ENCODE measurements around the gene GATA5.

Gene GATA5

GRCh38 chr20:62470459-62470858 lies 5.3 kb downstream of the GATA5 start:
- no peak for DNase-seq

GRCh38 chr20:62470001-62470400 lies 5.8 kb downstream of the GATA5 start:
- no peak for DNase-seq

GRCh38 chr20:62469352-62469751 lies 6.4 kb downstream of the GATA5 start:
- DNase-seq: no peak

DNA sequence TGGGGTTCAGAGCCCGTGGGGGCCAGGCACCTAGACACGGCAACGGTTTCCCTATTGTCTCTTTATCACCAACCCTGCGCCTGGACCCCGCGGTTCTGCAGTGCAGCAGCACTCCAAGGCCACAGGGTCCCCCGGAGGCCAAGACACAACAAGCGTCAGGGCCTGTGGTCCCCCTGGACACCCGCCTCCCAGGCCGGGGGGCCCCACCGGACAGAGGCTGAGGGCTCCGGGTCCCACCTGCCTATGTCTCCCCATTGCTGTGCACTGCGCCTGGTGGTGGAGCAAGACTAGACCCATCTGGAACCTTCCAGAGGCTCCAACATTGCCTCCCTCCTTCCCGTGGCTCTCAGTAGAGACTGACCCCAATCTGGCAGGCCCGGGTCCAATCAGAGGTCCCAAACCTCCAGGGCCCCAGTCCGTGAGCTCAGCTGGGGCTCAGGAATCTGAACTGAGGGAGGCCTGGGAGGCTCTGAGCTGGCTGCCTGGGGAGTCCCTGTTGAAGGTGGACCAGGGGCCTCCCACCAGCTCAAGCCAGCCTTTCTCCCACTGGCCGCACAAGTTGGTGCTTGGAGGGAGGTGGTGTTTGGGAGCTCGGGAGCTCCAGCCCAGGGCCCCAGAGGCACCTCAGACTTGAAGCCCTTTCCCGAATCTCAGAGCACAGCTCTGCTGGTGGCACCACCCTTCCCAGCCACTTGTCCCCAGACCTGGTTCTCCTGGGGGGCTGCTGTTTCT lies 8.8 kb downstream of the GATA5 start:
- DNase-seq: no peak

- DNase-seq: no peak
Measured at GRCh38 chr20:62466072-62466760, 9.6 kb downstream of the GATA5 start.

- no peak for DNase-seq
Measured at GRCh38 chr20:62464990-62465389, 10.8 kb downstream of the GATA5 start.

- DNase-seq: no peak
Measured at GRCh38 chr20:62464425-62464770, 11.4 kb downstream of the GATA5 start.

GRCh38 chr20:62463651-62464424 lies 12.0 kb downstream of the GATA5 start:
- no peak for DNase-seq

DNA sequence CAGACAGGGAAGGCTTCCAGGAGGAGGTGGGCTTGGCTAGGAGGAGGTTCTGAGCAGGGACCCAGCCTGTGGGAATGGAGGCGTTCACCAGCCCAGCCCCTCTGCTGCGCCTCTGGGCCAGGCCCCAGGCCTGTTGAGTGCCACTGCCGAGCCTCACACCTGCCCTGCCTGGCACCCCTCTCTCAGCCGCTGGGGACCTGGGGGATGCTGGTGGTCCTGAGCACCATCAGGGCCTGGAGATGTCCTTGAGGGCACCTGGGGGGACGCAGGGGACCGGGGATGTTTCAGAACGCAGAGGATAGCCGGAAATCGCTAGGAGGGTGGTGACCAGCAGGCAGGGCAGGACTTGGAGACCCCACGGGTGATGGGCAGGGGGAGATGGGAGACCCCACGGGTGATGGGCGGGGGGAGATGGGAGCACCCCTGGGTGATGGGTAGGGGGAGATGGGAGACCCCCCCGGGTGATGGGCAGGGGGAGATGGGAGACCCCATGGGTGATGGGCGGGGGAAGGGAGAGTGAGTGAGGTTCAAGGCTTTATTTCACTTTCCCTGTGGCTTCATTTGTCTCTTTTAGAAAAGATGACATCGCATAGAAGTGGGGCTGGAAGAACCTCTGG lies 12.7 kb downstream of the GATA5 start:
- no peak for DNase-seq

DNA sequence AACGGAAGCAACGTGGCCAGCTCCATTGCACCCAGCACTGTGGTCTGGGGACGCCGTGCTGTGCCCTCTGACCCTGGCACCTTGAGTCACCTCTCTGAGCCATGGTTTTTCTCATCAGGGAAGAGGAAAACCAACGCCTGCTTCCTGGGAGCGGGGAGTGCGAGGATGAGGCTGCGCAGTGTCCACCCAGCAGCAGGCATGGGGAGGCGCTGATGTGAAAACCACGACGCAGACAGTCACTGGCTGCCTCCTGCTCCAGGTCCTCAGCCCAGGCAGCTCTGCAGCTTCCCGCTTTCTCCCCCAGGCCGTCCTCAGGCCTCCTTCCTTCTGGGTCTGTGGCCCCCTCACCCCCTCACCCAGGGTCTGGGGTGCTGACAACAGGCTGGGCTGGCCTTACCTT lies 14.0 kb downstream of the GATA5 start:
- DNase-seq: no peak

DNA sequence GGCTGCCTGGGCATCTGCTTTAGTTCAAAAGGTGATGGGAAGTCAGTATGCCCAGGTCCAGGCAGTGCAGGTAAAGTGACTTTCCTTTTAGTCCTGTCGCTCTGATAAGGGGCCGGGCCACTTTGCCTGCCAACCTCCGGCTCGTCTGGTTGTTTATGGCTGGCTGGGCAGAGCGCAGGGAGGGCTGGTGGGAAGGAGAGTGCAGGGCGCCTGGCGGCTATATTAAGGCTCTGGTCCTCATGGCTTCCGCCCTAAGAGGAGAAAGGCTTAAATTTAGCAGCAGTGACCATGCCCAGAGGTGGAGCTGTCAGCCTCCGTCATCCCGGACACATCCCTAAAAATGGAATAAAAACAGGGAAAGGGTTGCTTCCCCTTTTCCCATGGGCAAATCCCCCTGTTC lies 14.6 kb downstream of the GATA5 start:
- DNase-seq: no peak

GRCh38 chr20:62460678-62461077 lies 15.1 kb downstream of the GATA5 start:
- DNase-seq: no peak

- DNase-seq: no peak
Measured at GRCh38 chr20:62459488-62459887, 16.3 kb downstream of the GATA5 start.

DNA sequence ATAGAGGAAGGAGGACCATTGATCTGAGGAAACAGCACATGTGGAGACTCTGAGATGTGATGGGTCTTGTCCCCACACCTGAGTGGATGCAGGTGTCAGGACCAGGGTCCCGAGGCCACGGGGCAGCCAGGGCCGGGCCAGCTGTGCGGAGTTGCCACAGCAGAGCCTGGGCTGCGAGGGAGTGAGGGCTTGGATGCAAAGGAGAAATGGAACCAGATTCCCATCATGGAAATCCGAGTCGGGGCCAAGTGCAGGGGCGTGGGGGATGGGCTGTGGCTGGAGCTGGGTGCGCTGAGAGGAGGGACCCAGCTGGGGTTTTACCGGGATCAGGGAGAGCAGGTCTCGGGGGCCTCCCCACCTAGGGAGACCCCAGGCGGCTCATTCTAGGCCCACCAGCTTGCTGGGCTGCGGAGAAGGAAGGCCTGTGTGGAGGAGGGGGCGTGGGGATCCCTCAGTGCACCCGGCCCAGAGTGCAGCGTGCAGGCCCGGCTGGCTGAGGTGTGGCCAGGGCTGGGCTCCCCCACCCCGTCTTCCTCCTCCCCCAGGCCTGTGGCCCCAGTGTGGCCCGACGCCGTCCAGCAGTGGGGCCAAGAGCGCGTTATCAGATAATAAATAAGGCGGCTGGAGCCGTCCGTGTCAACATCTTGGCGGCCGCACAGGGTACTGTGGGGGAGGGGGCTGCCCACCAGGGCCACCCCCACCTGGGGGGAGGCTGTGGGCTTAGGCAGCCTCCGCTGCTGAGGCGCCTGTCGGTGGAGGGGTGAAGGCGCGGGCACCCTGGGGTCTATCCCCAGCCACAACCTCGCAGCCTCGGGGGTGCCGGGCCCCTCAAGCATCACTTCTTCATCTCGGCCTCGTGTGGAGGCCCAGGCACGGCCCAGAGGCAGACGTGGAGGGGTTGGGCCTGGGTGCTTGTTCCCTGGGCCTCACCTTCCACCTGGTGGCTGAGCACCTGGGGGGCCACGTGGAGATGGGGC lies 17.2 kb downstream of the GATA5 start:
- no peak for DNase-seq

DNA sequence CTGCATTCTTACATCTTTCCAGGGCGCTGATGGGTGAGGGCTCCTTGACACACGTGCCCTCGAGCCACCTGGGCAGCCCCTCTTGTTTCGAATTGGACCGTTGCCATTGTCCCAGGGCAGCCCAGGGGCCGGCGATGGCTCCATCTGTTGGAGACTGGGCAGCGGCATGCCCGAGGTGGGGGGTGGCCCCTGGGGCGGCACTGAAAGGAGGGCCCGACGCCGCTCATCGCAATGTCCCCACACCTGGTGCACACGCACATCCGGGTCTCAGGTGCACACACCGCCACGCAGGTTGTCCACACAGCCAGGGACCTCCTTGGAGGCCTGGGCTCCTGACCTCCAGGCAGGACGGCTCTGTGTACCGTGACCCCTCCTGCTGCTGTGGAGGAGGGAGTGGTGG lies 18.0 kb downstream of the GATA5 start:
- DNase-seq: no peak

GRCh38 chr20:62457098-62457497 lies 18.7 kb downstream of the GATA5 start:
- no peak for DNase-seq

- DNase-seq: no peak
Measured at GRCh38 chr20:62455929-62456328, 19.9 kb downstream of the GATA5 start.

- no peak for DNase-seq
Measured at GRCh38 chr20:62454904-62455636, 20.7 kb downstream of the GATA5 start.

DNA sequence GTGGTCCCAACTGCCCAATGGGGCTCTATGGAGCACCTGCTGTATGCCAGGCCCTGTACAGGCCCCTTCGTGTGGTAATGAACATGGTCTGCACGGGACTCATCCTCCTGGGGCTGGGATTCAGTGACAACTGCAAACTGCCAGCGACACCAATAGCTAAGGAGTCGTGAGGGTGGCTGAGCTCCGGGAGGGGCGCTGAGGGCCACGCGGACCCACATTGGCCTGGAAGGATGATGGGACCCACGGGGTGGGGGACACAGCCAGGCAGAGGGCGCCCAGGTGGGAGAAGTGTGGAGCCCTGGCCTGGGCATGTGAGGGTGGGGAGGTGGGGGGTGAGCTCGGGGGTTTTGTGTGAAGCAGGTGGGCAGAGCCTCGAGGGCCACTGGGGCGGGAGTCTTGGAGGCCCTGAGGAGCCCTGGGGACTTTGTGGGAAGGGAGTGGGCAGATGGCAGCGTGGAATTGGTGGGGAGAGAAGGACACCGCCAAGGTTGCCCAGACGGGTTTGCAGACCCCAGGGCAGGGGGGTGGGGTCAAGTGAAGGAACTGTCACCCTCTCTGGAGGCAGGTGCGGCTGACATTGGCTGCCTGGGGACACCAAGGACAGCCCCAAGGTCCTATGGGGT lies 22.5 kb downstream of the GATA5 start:
- no peak for DNase-seq

DNA sequence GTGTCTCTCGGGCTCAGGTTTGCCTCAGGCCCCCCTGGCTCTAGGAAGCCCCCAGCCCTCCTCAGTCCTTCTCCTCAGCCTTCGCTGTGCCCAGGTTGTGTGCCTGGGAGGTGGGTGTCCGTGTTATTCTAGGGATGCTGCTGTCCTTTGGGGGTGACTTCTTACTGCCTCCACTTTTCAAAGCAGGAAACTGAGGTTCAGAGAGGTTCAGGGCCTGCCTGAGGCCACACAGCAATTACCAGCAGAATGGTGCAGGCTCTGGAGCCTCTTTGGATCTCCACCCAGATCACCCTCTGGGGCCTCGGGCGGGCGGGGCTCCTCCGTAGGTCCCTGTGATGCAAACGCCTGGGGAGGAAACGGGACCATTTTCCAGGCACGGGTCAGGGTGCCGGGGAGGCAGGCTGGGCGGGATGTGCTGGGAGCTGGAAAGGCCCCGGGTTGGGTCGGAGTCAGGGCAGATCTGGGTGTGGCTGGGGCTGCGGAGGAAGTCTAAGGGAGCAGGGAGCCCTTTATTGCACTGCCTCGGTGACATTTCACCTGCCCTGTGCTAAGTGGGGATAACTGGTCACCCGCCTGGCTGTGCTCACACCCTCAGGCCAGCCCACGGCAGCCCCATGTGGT lies 23.2 kb downstream of the GATA5 start:
- DNase-seq: no peak

DNA sequence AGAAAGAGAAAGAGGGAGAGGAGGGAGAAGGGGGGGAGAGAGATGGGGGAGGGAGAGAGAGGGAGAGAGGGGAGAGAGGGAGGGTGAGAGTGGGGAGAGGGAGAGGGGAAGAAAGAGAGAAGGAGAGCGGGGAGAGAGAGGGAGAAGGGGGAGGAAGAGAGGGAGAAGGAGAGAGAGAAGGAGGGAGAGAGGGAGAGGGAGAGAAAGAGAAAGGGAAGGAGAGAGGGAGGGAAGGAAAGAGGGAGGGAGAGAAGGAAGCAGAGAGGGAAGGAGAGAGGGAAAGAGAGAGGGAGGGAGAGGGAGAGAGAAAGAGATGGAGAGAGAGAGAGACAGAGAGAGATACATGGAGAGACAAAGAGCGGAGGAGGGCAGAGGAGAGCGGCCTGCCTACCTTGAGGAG lies 23.8 kb downstream of the GATA5 start:
- DNase-seq: no peak
